ENCODE measurements around the gene NCF1. TPM values are rescaled to one million over a fixed set of nuclear protein-coding genes. Genes with fewer than 3 reads are reported as not detected.
A peak's percentile ranks its signal among the peaks of the same experiment; 100 is the strongest.
"Not testable (repeated sequence)": the region's sequence is repeated elsewhere in the genome, so short reads cannot be mapped to it uniquely, and the experiment has no call there.

The NCF1 gene
- total and polyA plus RNA-seq, 2 of the 4 experiments (the other 2 are of a cell fraction) = not detected

GRCh38 chr7:74783595-74783994 lies 9.8 kb downstream of the NCF1 start:
- ATAC-seq (ENCODE audit: low read depth); H3K9me1 ChIP-seq (ENCODE audit: insufficient read depth, low read length); CTCF ChIA-PET; H3K27ac ChIP-seq (ENCODE audit: insufficient read depth, low read length); H2AK9ac ChIP-seq (replicated peaks; ENCODE audit: low read depth, low read length, poor library complexity); H2BK5ac ChIP-seq (ENCODE audit: low read depth, low read length, poor library complexity, severe bottlenecking); H4K20me1 ChIP-seq (ENCODE audit: insufficient read depth, low read length); H4K91ac ChIP-seq (ENCODE audit: insufficient read depth, low read depth, low read length); H4K5ac ChIP-seq (ENCODE audit: low read depth, low read length); BruUV-seq (replicated peaks); H3K18ac ChIP-seq (ENCODE audit: low read depth, low read length); H3K14ac ChIP-seq (replicated peaks; ENCODE audit: low read depth, low read length); POLR2A ChIA-PET (ENCODE audit: unreplicated experiment); H3K4me3 ChIP-seq (ENCODE audit: insufficient read depth, low read depth, low read length); H3K4me1 ChIP-seq (ENCODE audit: control insufficient read depth, insufficient read depth, low read length); H3K4ac ChIP-seq (ENCODE audit: low read depth, low read length); H3K36me3 ChIP-seq (ENCODE audit: control insufficient read depth, insufficient read depth, low read length); dilution Hi-C loops (cut with HindIII; ENCODE audit: low sequenced_read_pairs, unreplicated experiment); H3K9me3 ChIP-seq (ENCODE audit: control insufficient read depth, insufficient read depth, low read length); H2BK20ac ChIP-seq (ENCODE audit: low read depth, low read length); H2BK120ac ChIP-seq (ENCODE audit: low read depth, low read length); H3K23ac ChIP-seq (ENCODE audit: low read depth, low read length); DNase-seq; H3K9ac ChIP-seq (ENCODE audit: low read depth, low read length); H2AK5ac ChIP-seq (ENCODE audit: low read depth, low read length); H3K79me1 ChIP-seq (ENCODE audit: low read depth in 1 of 2, low read length in 2 of 2); H4K8ac ChIP-seq (ENCODE audit: low read depth in 2 of 2, low read length in 2 of 2); H3K4me2 ChIP-seq (ENCODE audit: low read depth, low read length); intact Hi-C loops (cut with micrococcal nuclease); in situ Hi-C loops (cut with MboI; ENCODE audit: low sequenced_read_pairs); H2AFZ ChIP-seq (replicated peaks; ENCODE audit: low read length, poor library complexity); H2BK15ac ChIP-seq (ENCODE audit: low read depth, low read length); H3K27me3 ChIP-seq (ENCODE audit: control insufficient read depth, insufficient read depth, low read length); H3K56ac ChIP-seq (ENCODE audit: extremely low read depth, insufficient read depth, low read length): not testable (repeated sequence)
- 100% methylated on average over 1 of the region's 5 CpGs; no CpG with 5 or more reads in 1 of the 2 experiments for WGBS, 2 experiments (ENCODE audit: extremely low coverage in 2 of 2, insufficient read length in 1 of 2)

- H3K27me3 ChIP-seq (ENCODE audit: control insufficient read depth, insufficient read depth, low read length); H2BK120ac ChIP-seq (ENCODE audit: low read depth, low read length); H2BK5ac ChIP-seq (ENCODE audit: low read depth, low read length, poor library complexity, severe bottlenecking); H3K9me3 ChIP-seq (ENCODE audit: control insufficient read depth, insufficient read depth, low read length); H2AK5ac ChIP-seq (ENCODE audit: low read depth, low read length); H3K4me1 ChIP-seq (ENCODE audit: control insufficient read depth, insufficient read depth, low read length); H3K18ac ChIP-seq (ENCODE audit: low read depth, low read length); H3K4ac ChIP-seq (ENCODE audit: low read depth, low read length); H3K9ac ChIP-seq (ENCODE audit: low read depth, low read length); H3K9me1 ChIP-seq (ENCODE audit: insufficient read depth, low read length); H3K4me2 ChIP-seq (ENCODE audit: low read depth, low read length); BruUV-seq (replicated peaks); intact Hi-C loops (cut with micrococcal nuclease); H3K27ac ChIP-seq (ENCODE audit: insufficient read depth, low read length); H2AK9ac ChIP-seq (replicated peaks; ENCODE audit: low read depth, low read length, poor library complexity); H4K91ac ChIP-seq (ENCODE audit: insufficient read depth, low read depth, low read length); H2BK15ac ChIP-seq (ENCODE audit: low read depth, low read length); H4K8ac ChIP-seq (ENCODE audit: low read depth in 2 of 2, low read length in 2 of 2); dilution Hi-C loops (cut with HindIII; ENCODE audit: low sequenced_read_pairs, unreplicated experiment); H3K79me1 ChIP-seq (ENCODE audit: low read depth in 1 of 2, low read length in 2 of 2); H3K14ac ChIP-seq (replicated peaks; ENCODE audit: low read depth, low read length); H4K20me1 ChIP-seq (ENCODE audit: insufficient read depth, low read length); POLR2A ChIA-PET (ENCODE audit: unreplicated experiment); in situ Hi-C loops (cut with MboI; ENCODE audit: low sequenced_read_pairs); H4K5ac ChIP-seq (ENCODE audit: low read depth, low read length); H2BK20ac ChIP-seq (ENCODE audit: low read depth, low read length); H3K36me3 ChIP-seq (ENCODE audit: control insufficient read depth, insufficient read depth, low read length); CTCF ChIA-PET; H2AFZ ChIP-seq (replicated peaks; ENCODE audit: low read length, poor library complexity); H3K23ac ChIP-seq (ENCODE audit: low read depth, low read length); H3K56ac ChIP-seq (ENCODE audit: extremely low read depth, insufficient read depth, low read length): not testable (repeated sequence)
- 0% methylated on average over 5 of the region's 82 CpGs; no CpG with 5 or more reads in 1 of the 2 experiments for WGBS, 2 experiments (ENCODE audit: extremely low coverage in 2 of 2, insufficient read length in 1 of 2)
- H3K4me3 ChIP-seq (ENCODE audit: insufficient read depth, low read depth, low read length) = peak overlapping the region; percentile 43; the same call in 1 of the 2 replicates
- DNase-seq (peak; percentile 80), ATAC-seq (ENCODE audit: low read depth) (peak; percentile 99)
Measured at GRCh38 chr7:74788369-74789150, 14.7 kb downstream of the NCF1 start.

Measured in IMR-90 (cell line).